ENCODE data around the gene AMHR2.

The AMHR2 gene

GRCh38 chr12:53464685-53465418, 41.2 kb downstream of the AMHR2 start:
- no peak overlapping the region for H2BK5ac ChIP-seq (ENCODE audit: low read length)
- H3K36me3 ChIP-seq (ENCODE audit: control insufficient read depth, insufficient read depth, low read length), result peaks cover 62% of the 10 kb centered on the region
- no peak overlapping the region for H3K4me2 ChIP-seq (ENCODE audit: low read length)
- no CpG with 5 or more reads among the region's 11 CpGs for WGBS (ENCODE audit: extremely low coverage, insufficient coverage, low lambda C conversion rate)
- H4K8ac ChIP-seq (ENCODE audit: low read depth, low read length), result no peak overlapping the region
- DNase-seq, result no peak
- H3K23ac ChIP-seq (ENCODE audit: low read length), result no peak overlapping the region
- H3K27me3 ChIP-seq (ENCODE audit: insufficient read depth, low read length, poor library complexity), result no peaks in the 10 kb centered on the region
- no peak overlapping the region for H2BK15ac ChIP-seq (replicated peaks; ENCODE audit: low read depth)
- H3K4me3 ChIP-seq (ENCODE audit: low read length), result no peak overlapping the region
- no peak overlapping the region for H3K18ac ChIP-seq (ENCODE audit: low read length)
- peaks cover 2% of the 10 kb centered on the region for H3K4me1 ChIP-seq (ENCODE audit: control insufficient read depth, low read depth, low read length)
- peaks cover 35% of the 10 kb centered on the region for H3K79me1 ChIP-seq (ENCODE audit: low read length)
- H4K5ac ChIP-seq (ENCODE audit: low read length), result no peak overlapping the region
- no peak overlapping the region for H3K56ac ChIP-seq (ENCODE audit: low read length)
- no peak overlapping the region for H3K9ac ChIP-seq (ENCODE audit: low read length)
- H2AK5ac ChIP-seq (ENCODE audit: low read length), result no peak overlapping the region
- H3K79me2 ChIP-seq (ENCODE audit: control insufficient read depth, insufficient read depth, low read length), result peaks cover 48% of the 10 kb centered on the region
- no peak overlapping the region for H2BK120ac ChIP-seq (ENCODE audit: low read depth, low read length)
- no peak overlapping the region for H3K4ac ChIP-seq (ENCODE audit: low read depth, low read length)
- no peak overlapping the region for H3K27ac ChIP-seq (ENCODE audit: low read depth, low read length)

GRCh38 chr12:53465679-53466078, 42.0 kb downstream of the AMHR2 start:
- Histone ChIP-seq H3K79me2 (ENCODE audit: control insufficient read depth, insufficient read depth, low read length) (peaks cover 43% of the 10 kb centered on the region), H2BK120ac (ENCODE audit: low read depth, low read length) (no peak overlapping the region), H3K56ac (ENCODE audit: low read length) (no peak overlapping the region), H3K36me3 (ENCODE audit: control insufficient read depth, insufficient read depth, low read length) (peaks cover 59% of the 10 kb centered on the region), H3K4me3 (ENCODE audit: low read length) (no peak overlapping the region), H3K23ac (ENCODE audit: low read length) (no peak overlapping the region), H3K79me1 (ENCODE audit: low read length) (peaks cover 35% of the 10 kb centered on the region), H3K27ac (ENCODE audit: low read depth, low read length) (no peak overlapping the region), H3K9ac (ENCODE audit: low read length) (no peak overlapping the region), H3K4me2 (ENCODE audit: low read length) (no peak overlapping the region), H4K8ac (ENCODE audit: low read depth, low read length) (no peak overlapping the region), H2AK5ac (ENCODE audit: low read length) (no peak overlapping the region), H2BK5ac (ENCODE audit: low read length) (no peak overlapping the region), H4K5ac (ENCODE audit: low read length) (no peak overlapping the region), H3K4me1 (ENCODE audit: control insufficient read depth, low read depth, low read length) (peaks cover 2% of the 10 kb centered on the region), H2BK15ac (replicated peaks; ENCODE audit: low read depth) (no peak overlapping the region), H3K4ac (ENCODE audit: low read depth, low read length) (no peak overlapping the region), H3K18ac (ENCODE audit: low read length) (no peak overlapping the region), H3K27me3 (ENCODE audit: insufficient read depth, low read length, poor library complexity) (no peaks in the 10 kb centered on the region)
- DNase-seq, result no peak
- no CpG with 5 or more reads among the region's 2 CpGs for WGBS (ENCODE audit: extremely low coverage, insufficient coverage, low lambda C conversion rate)

- Histone ChIP-seq H3K79me1 (ENCODE audit: low read length) (peaks cover 35% of the 10 kb centered on the region), H2AK5ac (ENCODE audit: low read length) (no peak overlapping the region), H3K27ac (ENCODE audit: low read depth, low read length) (no peak overlapping the region), H3K23ac (ENCODE audit: low read length) (no peak overlapping the region), H3K4ac (ENCODE audit: low read depth, low read length) (no peak overlapping the region), H3K56ac (ENCODE audit: low read length) (no peak overlapping the region), H2BK120ac (ENCODE audit: low read depth, low read length) (no peak overlapping the region), H3K4me3 (ENCODE audit: low read length) (no peak overlapping the region), H3K18ac (ENCODE audit: low read length) (no peak overlapping the region), H3K4me2 (ENCODE audit: low read length) (no peak overlapping the region), H3K9ac (ENCODE audit: low read length) (no peak overlapping the region), H3K36me3 (ENCODE audit: control insufficient read depth, insufficient read depth, low read length) (peaks cover 58% of the 10 kb centered on the region), H2BK5ac (ENCODE audit: low read length) (no peak overlapping the region), H4K8ac (ENCODE audit: low read depth, low read length) (no peak overlapping the region), H3K27me3 (ENCODE audit: insufficient read depth, low read length, poor library complexity) (no peaks in the 10 kb centered on the region), H3K4me1 (ENCODE audit: control insufficient read depth, low read depth, low read length) (peaks cover 2% of the 10 kb centered on the region), H3K79me2 (ENCODE audit: control insufficient read depth, insufficient read depth, low read length) (peaks cover 41% of the 10 kb centered on the region), H4K5ac (ENCODE audit: low read length) (no peak overlapping the region), H2BK15ac (replicated peaks; ENCODE audit: low read depth) (no peak overlapping the region)
- no CpG with 5 or more reads among the region's 4 CpGs for WGBS (ENCODE audit: extremely low coverage, insufficient coverage, low lambda C conversion rate)
- no peak for DNase-seq
These were observed 43.0 kb downstream of the AMHR2 start for GRCh38 chr12:53466640-53467039.

- Histone ChIP-seq H3K4ac (ENCODE audit: low read depth, low read length) (no peak overlapping the region), H2BK120ac (ENCODE audit: low read depth, low read length) (no peak overlapping the region), H2BK5ac (ENCODE audit: low read length) (no peak overlapping the region), H2AK5ac (ENCODE audit: low read length) (no peak overlapping the region), H3K4me2 (ENCODE audit: low read length) (no peak overlapping the region), H3K79me1 (ENCODE audit: low read length) (peaks cover 36% of the 10 kb centered on the region), H3K9ac (ENCODE audit: low read length) (no peak overlapping the region), H3K27me3 (ENCODE audit: insufficient read depth, low read length, poor library complexity) (no peaks in the 10 kb centered on the region), H3K79me2 (ENCODE audit: control insufficient read depth, insufficient read depth, low read length) (peaks cover 43% of the 10 kb centered on the region), H2BK15ac (replicated peaks; ENCODE audit: low read depth) (no peak overlapping the region), H3K56ac (ENCODE audit: low read length) (no peak overlapping the region), H3K36me3 (ENCODE audit: control insufficient read depth, insufficient read depth, low read length) (peaks cover 59% of the 10 kb centered on the region), H3K4me1 (ENCODE audit: control insufficient read depth, low read depth, low read length) (peaks cover 2% of the 10 kb centered on the region), H4K5ac (ENCODE audit: low read length) (no peak overlapping the region), H3K27ac (ENCODE audit: low read depth, low read length) (no peak overlapping the region), H3K4me3 (ENCODE audit: low read length) (no peak overlapping the region), H4K8ac (ENCODE audit: low read depth, low read length) (no peak overlapping the region), H3K18ac (ENCODE audit: low read length) (no peak overlapping the region), H3K23ac (ENCODE audit: low read length) (no peak overlapping the region)
- no peak for DNase-seq
- WGBS (ENCODE audit: extremely low coverage, insufficient coverage, low lambda C conversion rate), result no CpG with 5 or more reads among the region's 5 CpGs
These were observed 43.4 kb downstream of the AMHR2 start for GRCh38 chr12:53467082-53467481.

- Histone ChIP-seq H3K36me3 (ENCODE audit: control insufficient read depth, insufficient read depth, low read length) (peaks cover 55% of the 10 kb centered on the region), H3K79me1 (ENCODE audit: low read length) (peaks cover 33% of the 10 kb centered on the region)
These were observed 44.2 kb downstream of the AMHR2 start for GRCh38 chr12:53467880-53468279.

GRCh38 chr12:53468282-53468681, 44.6 kb downstream of the AMHR2 start:
- no peak for DNase-seq
- Histone ChIP-seq H3K23ac (ENCODE audit: low read length) (no peak overlapping the region), H3K9ac (ENCODE audit: low read length) (no peak overlapping the region), H3K27ac (ENCODE audit: low read depth, low read length) (no peak overlapping the region), H3K79me1 (ENCODE audit: low read length) (peaks cover 30% of the 10 kb centered on the region), H3K36me3 (ENCODE audit: control insufficient read depth, insufficient read depth, low read length) (peaks cover 52% of the 10 kb centered on the region), H2BK120ac (ENCODE audit: low read depth, low read length) (no peak overlapping the region), H3K4me2 (ENCODE audit: low read length) (no peak overlapping the region), H3K4me1 (ENCODE audit: control insufficient read depth, low read depth, low read length) (peaks cover 2% of the 10 kb centered on the region), H4K8ac (ENCODE audit: low read depth, low read length) (no peak overlapping the region), H3K18ac (ENCODE audit: low read length) (no peak overlapping the region), H2BK15ac (replicated peaks; ENCODE audit: low read depth) (no peak overlapping the region), H2AK5ac (ENCODE audit: low read length) (no peak overlapping the region), H2BK5ac (ENCODE audit: low read length) (no peak overlapping the region), H3K4me3 (ENCODE audit: low read length) (no peak overlapping the region), H3K56ac (ENCODE audit: low read length) (no peak overlapping the region), H3K27me3 (ENCODE audit: insufficient read depth, low read length, poor library complexity) (no peaks in the 10 kb centered on the region), H3K4ac (ENCODE audit: low read depth, low read length) (no peak overlapping the region), H4K5ac (ENCODE audit: low read length) (no peak overlapping the region), H3K79me2 (ENCODE audit: control insufficient read depth, insufficient read depth, low read length) (peaks cover 37% of the 10 kb centered on the region)
- no CpG with 5 or more reads among the region's 1 CpG for WGBS (ENCODE audit: extremely low coverage, insufficient coverage, low lambda C conversion rate)

More at GRCh38 chr12:53467880-53468279, 44.2 kb downstream of the AMHR2 start:
- Histone ChIP-seq H3K56ac (ENCODE audit: low read length) (no peak overlapping the region), H4K5ac (ENCODE audit: low read length) (no peak overlapping the region), H3K18ac (ENCODE audit: low read length) (no peak overlapping the region), H3K4me2 (ENCODE audit: low read length) (no peak overlapping the region), H3K27ac (ENCODE audit: low read depth, low read length) (no peak overlapping the region), H2AK5ac (ENCODE audit: low read length) (no peak overlapping the region), H3K79me2 (ENCODE audit: control insufficient read depth, insufficient read depth, low read length) (peaks cover 40% of the 10 kb centered on the region), H4K8ac (ENCODE audit: low read depth, low read length) (no peak overlapping the region), H2BK5ac (ENCODE audit: low read length) (no peak overlapping the region), H3K4me1 (ENCODE audit: control insufficient read depth, low read depth, low read length) (peaks cover 2% of the 10 kb centered on the region), H3K9ac (ENCODE audit: low read length) (no peak overlapping the region), H3K4ac (ENCODE audit: low read depth, low read length) (no peak overlapping the region), H3K27me3 (ENCODE audit: insufficient read depth, low read length, poor library complexity) (no peaks in the 10 kb centered on the region), H3K23ac (ENCODE audit: low read length) (no peak overlapping the region), H3K4me3 (ENCODE audit: low read length) (no peak overlapping the region), H2BK15ac (replicated peaks; ENCODE audit: low read depth) (no peak overlapping the region), H2BK120ac (ENCODE audit: low read depth, low read length) (no peak overlapping the region)
- WGBS (ENCODE audit: extremely low coverage, insufficient coverage, low lambda C conversion rate), result no CpG with 5 or more reads among the region's 2 CpGs
- DNase-seq, result no peak

Measured in mesendoderm (in vitro differentiated cells).